ENCODE measurements around the gene SERTAD4. TPM values are rescaled to one million over a fixed set of nuclear protein-coding genes. Genes with fewer than 3 reads are reported as not detected.

Gene SERTAD4
- total RNA-seq, 4 donors from 2014 or later, result 2.9 to 3.3 (median 3.0) TPM

DNA sequence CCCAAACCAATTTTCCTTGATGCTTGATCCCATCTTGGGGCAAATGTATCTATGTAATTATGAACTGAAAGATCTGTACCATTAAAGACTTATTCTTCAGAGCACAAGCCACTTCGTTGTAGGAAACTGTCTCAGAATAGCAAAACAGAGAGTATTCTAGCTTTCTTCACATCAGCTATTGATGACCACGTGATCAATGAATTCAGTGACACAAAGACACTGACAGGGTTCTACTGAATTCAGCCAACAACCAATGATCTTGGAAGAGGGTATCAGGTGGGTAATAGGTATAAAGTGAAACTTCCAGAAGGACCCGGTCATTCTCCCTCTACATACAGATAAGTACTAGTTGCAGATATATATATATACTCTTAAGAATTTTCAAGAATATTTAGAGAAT, 33.8 kb upstream of the SERTAD4 start:
- Histone ChIP-seq H3K4me3 (no peak overlapping the region), H3K9me3 (peaks cover 0 to 12% (median 0%) of the 10 kb centered on the region in 3 donors), H3K36me3 (no peaks in the 10 kb centered on the region), H3K27ac (no peak overlapping the region), H3K27me3 (no peaks in the 10 kb centered on the region), H3K4me1 (no peaks in the 10 kb centered on the region)
- 67 to 70% methylated on average over 2 to 3 of the region's 3 CpGs for WGBS, 2 donors (ENCODE audit: low coverage in 1 of 2)
- TF ChIP-seq EP300 (IDR thresholded peaks at IDR 0.05) (no peak), POLR2AphosphoS5 (IDR thresholded peaks at IDR 0.05) (no peak), CTCF (IDR thresholded peaks at IDR 0.05) (no peak), POLR2A (IDR thresholded peaks at IDR 0.05) (no peak)
- no peak for ATAC-seq

DNA sequence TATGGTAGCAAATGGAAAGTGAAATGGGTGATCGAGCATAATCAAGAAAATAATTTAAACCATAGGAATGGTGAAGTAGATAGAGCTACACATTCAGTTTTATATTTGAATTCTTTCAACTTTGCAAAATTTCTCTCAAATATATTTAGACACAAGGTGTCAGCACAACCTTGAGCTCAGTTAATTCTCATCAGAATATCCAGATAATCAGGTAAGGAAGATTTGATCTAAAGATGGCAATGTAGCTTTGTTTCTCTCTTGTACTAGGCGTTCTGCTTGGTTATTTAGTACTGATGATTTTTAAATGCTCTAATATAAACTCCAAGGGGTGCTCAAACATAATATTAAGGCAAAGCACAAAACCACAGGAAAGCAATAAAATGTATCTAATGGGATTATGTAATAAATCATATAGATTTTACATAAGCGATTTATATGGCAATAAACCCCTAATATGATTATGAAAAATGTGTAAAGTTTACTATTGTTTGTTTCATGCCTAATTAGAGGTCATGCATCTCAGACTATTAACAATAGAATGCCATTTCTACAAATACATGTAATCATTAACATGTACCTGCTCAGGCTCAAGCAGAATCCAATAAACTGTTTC, 32.4 kb upstream of the SERTAD4 start:
- 35 to 64% methylated on average over 3 of the region's 3 CpGs for WGBS, 2 donors (ENCODE audit: low coverage in 1 of 2)
- no peak overlapping the region for H3K27ac ChIP-seq
- ATAC-seq, result no peak
- no peaks in the 10 kb centered on the region for H3K27me3 ChIP-seq
- no peaks in the 10 kb centered on the region for H3K4me1 ChIP-seq
- H3K9me3 ChIP-seq, result peaks cover 0 to 12% (median 0%) of the 10 kb centered on the region in 3 donors
- H3K36me3 ChIP-seq, result no peaks in the 10 kb centered on the region
- TF ChIP-seq CTCF (IDR thresholded peaks at IDR 0.05) (peak in 2 of 4 experiments; percentile 44 to 55), EP300 (IDR thresholded peaks at IDR 0.05) (no peak)
- no peak overlapping the region for H3K4me3 ChIP-seq

GRCh38 chr1:210201681-210202080, 30.9 kb upstream of the SERTAD4 start:
- no peaks in the 10 kb centered on the region for H3K9me3 ChIP-seq
- no peaks in the 10 kb centered on the region for H3K4me1 ChIP-seq
- no peaks in the 10 kb centered on the region for H3K27me3 ChIP-seq
- no peak for ATAC-seq
- TF ChIP-seq CTCF (IDR thresholded peaks at IDR 0.05), result no peak
- no peak for TF ChIP-seq POLR2A (IDR thresholded peaks at IDR 0.05)
- no peak for TF ChIP-seq EP300 (IDR thresholded peaks at IDR 0.05)
- no peak for TF ChIP-seq POLR2AphosphoS5 (IDR thresholded peaks at IDR 0.05)
- H3K4me3 ChIP-seq, result no peak overlapping the region
- WGBS, 2 donors (ENCODE audit: low coverage in 1 of 2), result 42 to 62% methylated on average over 3 of the region's 3 CpGs
- H3K27ac ChIP-seq, result no peak overlapping the region
- H3K36me3 ChIP-seq, result no peaks in the 10 kb centered on the region

GRCh38 chr1:210207597-210208450, 24.8 kb upstream of the SERTAD4 start:
- no peaks in the 10 kb centered on the region for H3K36me3 ChIP-seq
- TF ChIP-seq CTCF (IDR thresholded peaks at IDR 0.05), result no peak
- H3K4me1 ChIP-seq, result no peaks in the 10 kb centered on the region
- no peaks in the 10 kb centered on the region for H3K27me3 ChIP-seq
- 85 to 93% methylated on average over 2 of the region's 2 CpGs for WGBS, 2 donors (ENCODE audit: low coverage in 1 of 2)
- no peak overlapping the region for H3K4me3 ChIP-seq
- H3K27ac ChIP-seq, result no peak overlapping the region
- ATAC-seq, result no peak
- H3K9me3 ChIP-seq, result no peaks in the 10 kb centered on the region

- Histone ChIP-seq H3K4me3 (no peak overlapping the region), H3K4me1 (no peaks in the 10 kb centered on the region), H3K36me3 (no peaks in the 10 kb centered on the region), H3K27ac (no peak overlapping the region), H3K9me3 (no peaks in the 10 kb centered on the region), H3K27me3 (no peaks in the 10 kb centered on the region)
- TF ChIP-seq CTCF (IDR thresholded peaks at IDR 0.05), result no peak
- TF ChIP-seq POLR2A (IDR thresholded peaks at IDR 0.05), result no peak
- no peak for TF ChIP-seq POLR2AphosphoS5 (IDR thresholded peaks at IDR 0.05)
- TF ChIP-seq EP300 (IDR thresholded peaks at IDR 0.05), result no peak
- WGBS, 2 donors (ENCODE audit: low coverage in 1 of 2), result 90 to 93% methylated on average over 4 to 6 of the region's 8 CpGs
- no peak for ATAC-seq
These were observed 19.3 kb upstream of the SERTAD4 start for GRCh38 chr1:210213335-210213734.
